SK-N-SH (cell line): ENCODE data around the gene GRK5.

Experiments used
- CTCF ChIP-seq: fragments of 200-600 bp; sonication (generic); IDR thresholded peaks from 2 replicates; pipeline ENCODE4 v1.6.1; 2017; ENCODE audit warnings: antibody characterized with exemption, mild to moderate bottlenecking, moderate library complexity
- EP300 ChIP-seq, 2 experiments: IDR thresholded peaks; 2 replicates each; pipeline versions ENCODE4 v1.4.0 to v1.6.1; 2012; ENCODE audit warnings: borderline replicate concordance in 1 of 2, low read depth in 1 of 2, low read length in 1 of 2
- RAD21 ChIP-seq: IDR thresholded peaks from 2 replicates; pipeline ENCODE4 v1.6.1; 2012; ENCODE audit warnings: mild to moderate bottlenecking, low read length
- REST ChIP-seq: IDR thresholded peaks from 2 replicates; pipeline ENCODE4 v1.6.1; 2012; ENCODE audit warnings: mild to moderate bottlenecking, low read depth, low read length, moderate library complexity
- RFX5 ChIP-seq: IDR thresholded peaks from 2 replicates; pipeline ENCODE4 v1.6.1; 2012; ENCODE audit warnings: mild to moderate bottlenecking, improper control_type of control experiment, low read length
- SIN3A ChIP-seq: IDR thresholded peaks from 2 replicates; pipeline ENCODE4 v1.6.1; 2012; ENCODE audit warnings: low read depth, mild to moderate bottlenecking, low read length, moderate library complexity, borderline replicate concordance
- TAF1 ChIP-seq: IDR thresholded peaks from 2 replicates; pipeline ENCODE4 v1.6.1; 2012; ENCODE audit warnings: low read depth, mild to moderate bottlenecking, low read length, moderate library complexity, borderline replicate concordance
- USF2 ChIP-seq: fragments of 150-350 bp; IDR thresholded peaks from 2 replicates; pipeline ENCODE4 v1.6.1; 2017; ENCODE audit warnings: antibody characterized with exemption, low read length, low read depth, borderline replicate concordance
- YY1 ChIP-seq: IDR thresholded peaks from 2 replicates; pipeline ENCODE4 v1.4.0; 2012; ENCODE audit warnings: low read depth, mild to moderate bottlenecking
- TF ChIP-seq, protein P1 (sequence below): IDR thresholded peaks from 2 replicates; pipeline ENCODE4; 2012

DNA sequence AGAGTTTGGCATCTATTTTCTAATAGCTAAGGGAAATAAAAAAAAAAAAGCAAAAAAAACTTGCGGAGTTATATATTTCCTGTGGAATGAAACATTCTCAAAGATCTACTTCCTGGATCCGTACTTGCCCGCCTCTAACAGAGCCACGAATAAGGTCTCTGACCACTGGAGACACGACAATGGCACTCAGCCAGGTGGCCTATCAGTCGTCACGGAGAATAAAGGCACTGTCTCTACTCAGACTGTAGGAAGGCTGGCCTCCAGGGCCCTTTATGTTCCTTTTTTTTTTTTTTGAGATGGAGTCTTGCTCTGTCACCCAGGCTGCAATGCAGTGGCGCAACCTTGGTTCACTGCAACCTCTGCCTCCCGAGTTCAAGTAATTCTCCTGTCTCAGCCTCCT lies 276.5 kb downstream of the GRK5 start:
- no peak for TF ChIP-seq TAF1
- TF ChIP-seq RFX5 = no peak
- no peak for TF ChIP-seq RAD21
- TF ChIP-seq CTCF = no peak
- no peak for TF ChIP-seq USF2
- TF ChIP-seq REST = no peak
- no peak for TF ChIP-seq EP300 (IDR thresholded peaks at IDR 0.05; ENCODE audit: borderline replicate concordance in 1 of 2, low read depth in 1 of 2, low read length in 1 of 2)
- TF ChIP-seq, protein P1, sequence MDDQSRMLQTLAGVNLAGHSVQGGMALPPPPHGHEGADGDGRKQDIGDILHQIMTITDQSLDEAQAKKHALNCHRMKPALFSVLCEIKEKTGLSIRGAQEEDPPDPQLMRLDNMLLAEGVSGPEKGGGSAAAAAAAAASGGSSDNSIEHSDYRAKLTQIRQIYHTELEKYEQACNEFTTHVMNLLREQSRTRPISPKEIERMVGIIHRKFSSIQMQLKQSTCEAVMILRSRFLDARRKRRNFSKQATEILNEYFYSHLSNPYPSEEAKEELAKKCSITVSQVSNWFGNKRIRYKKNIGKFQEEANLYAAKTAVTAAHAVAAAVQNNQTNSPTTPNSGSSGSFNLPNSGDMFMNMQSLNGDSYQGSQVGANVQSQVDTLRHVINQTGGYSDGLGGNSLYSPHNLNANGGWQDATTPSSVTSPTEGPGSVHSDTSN = no peak
- TF ChIP-seq YY1 = no peak
- TF ChIP-seq SIN3A = no peak
